GM23338 (cell line): ENCODE data around the gene ACYP2.

Experiments used
- CTCF ChIP-seq, 2 experiments: fragments of 200-600 bp in 1 of 2; sonication (generic) in 1 of 2; conservative IDR thresholded peaks; 2 replicates each; pipeline versions ENCODE4 v1.5.1 to v1.6.1; 2016 to 2017; ENCODE audit warnings: antibody characterized with exemption in 2 of 2, low read depth in 2 of 2, mild to moderate bottlenecking in 2 of 2, moderate library complexity in 1 of 2
- EZH2 ChIP-seq: fragments of 200-600 bp; sonication (generic); IDR thresholded peaks from one replicate; pipeline ENCODE4 v1.8.0; 2017; ENCODE audit warnings: antibody characterized with exemption, mild to moderate bottlenecking, low read depth; ENCODE audit not compliant: unreplicated experiment
- EZH2phosphoT487 ChIP-seq: fragments of 200-600 bp; sonication (generic); IDR thresholded peaks from one replicate; pipeline ENCODE4 v1.8.1; 2018; ENCODE audit warnings: antibody characterized with exemption; ENCODE audit not compliant: unreplicated experiment
- POLR2AphosphoS5 ChIP-seq: IDR thresholded peaks from 2 replicates; pipeline ENCODE4 v1.6.1; 2016; ENCODE audit warnings: antibody characterized with exemption, low read depth
- REST ChIP-seq: IDR thresholded peaks from one replicate; pipeline ENCODE4 v1.6.1; 2018; ENCODE audit warnings: antibody characterized with exemption; ENCODE audit not compliant: unreplicated experiment
- STAT1 ChIP-seq: IDR thresholded peaks from one replicate; pipeline ENCODE4 v1.6.1; 2016; ENCODE audit warnings: antibody characterized with exemption; ENCODE audit not compliant: unreplicated experiment
- ZNF462 ChIP-seq: fragments of 250-450 bp; sonication (Bioruptor Pico); IDR thresholded peaks from 2 replicates; pipeline ENCODE4 v1.5.0; 2020; ENCODE audit warnings: mild to moderate bottlenecking, moderate library complexity

GRCh38 chr2:54189539-54189938 is 74.1 kb downstream of the ACYP2 start:
- TF ChIP-seq EZH2phosphoT487 (no peak), CTCF (conservative IDR thresholded peaks at IDR 0.05; ENCODE audit: low read depth in 2 of 2) (no peak), ZNF462 (CRISPR knock-in tag) (no peak), REST (no peak), EZH2 (no peak), STAT1 (no peak), POLR2AphosphoS5 (no peak)
